Peyer's patch (tissue), 4 donors: ENCODE data around the gene SRBD1. TPM values are rescaled to one million over a fixed set of nuclear protein-coding genes. Genes with fewer than 3 reads are reported as not detected.
"Not testable (repeated sequence)": the region's sequence is repeated elsewhere in the genome, so short reads cannot be mapped to it uniquely, and the experiment has no call there.

Experiments
- DNase-seq, 3 donors: peaks; one replicate each; pipeline ENCODE4 v3.0.0-alpha.2; 2017 to 2019
- H3K27ac ChIP-seq, 4 donors: fragments of 200-600 bp; sonication (generic); one replicate each; pipeline ENCODE4 v1.5.1; 2016 to 2019
- H3K27me3 ChIP-seq, 2 donors: fragments of 200-600 bp; sonication (generic); one replicate each; pipeline ENCODE4 v1.5.1; 2019
- H3K36me3 ChIP-seq, 3 donors: fragments of 200-600 bp; sonication (generic); one replicate each; pipeline ENCODE4 v1.5.1; 2016 to 2019
- H3K4me1 ChIP-seq, 4 donors: fragments of 200-600 bp; sonication (generic); one replicate each; pipeline ENCODE4 v1.5.1; 2016 to 2019
- H3K4me3 ChIP-seq, 4 donors: fragments of 200-600 bp; sonication (generic); 1 replicate in 3 of 4; 2 replicates in 1 of 4; pipeline ENCODE4 v1.5.1; 2016 to 2019; ENCODE audit warnings: mild to moderate bottlenecking in 1 of 4
- H3K9me3 ChIP-seq, 4 donors: fragments of 200-600 bp; sonication (generic); one replicate each; pipeline ENCODE4 v1.5.1; 2016 to 2019; ENCODE audit warnings: mild to moderate bottlenecking in 1 of 4
- POLR2A ChIP-seq, 2 donors: fragments of 450-650 bp; IDR thresholded peaks; one replicate each; pipeline ENCODE4 v1.5.1; 2017; ENCODE audit warnings: antibody characterized with exemption in 2 of 2, mild to moderate bottlenecking in 2 of 2, moderate library complexity in 2 of 2
- total RNA-seq, 4 donors: library from RNA; depleted of rRNA; stranded (reverse); fragments of >200 nt; gene quantifications; one replicate each; pipeline ENCODE4 v1.1.0, GENCODE V29; 2016
- TF ChIP-seq, protein P1 (sequence below), 6 experiments: fragments of 450-650 bp in 4 of 6; fragments of 200-600 bp in 2 of 6; sonication (generic) in 1 of 6; IDR thresholded peaks; one replicate each; pipeline ENCODE4 v1.5.1; 2017 to 2019; ENCODE audit warnings: antibody characterized with exemption in 6 of 6, mild to moderate bottlenecking in 3 of 6, moderate library complexity in 1 of 6

SRBD1 gene
- total RNA-seq, 4 donors from 2014 or later: 14.9 to 32.2 (median 22.5) TPM

DNA sequence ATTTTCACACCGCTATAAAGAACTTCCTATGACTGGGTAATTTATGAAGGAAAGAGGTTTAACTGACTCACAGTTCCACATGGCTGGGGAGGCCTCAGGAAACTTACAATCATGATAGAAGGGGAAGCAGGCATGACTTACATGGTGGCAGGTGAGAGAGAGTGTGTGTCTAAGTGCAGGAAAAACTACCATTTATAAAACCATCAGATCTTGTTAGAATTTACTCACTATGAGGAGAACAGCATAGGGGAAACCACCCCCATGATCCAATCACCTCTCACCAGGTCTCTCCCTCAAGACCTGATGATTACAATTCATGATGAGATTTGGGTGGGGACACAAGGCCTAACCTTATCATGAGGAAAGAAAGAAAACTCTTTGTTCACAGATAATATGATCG is 174.6 kb downstream of the SRBD1 start:
- no peaks in the 10 kb centered on the region for H3K27me3 ChIP-seq
- no peaks in the 10 kb centered on the region for H3K9me3 ChIP-seq
- TF ChIP-seq, protein P1, sequence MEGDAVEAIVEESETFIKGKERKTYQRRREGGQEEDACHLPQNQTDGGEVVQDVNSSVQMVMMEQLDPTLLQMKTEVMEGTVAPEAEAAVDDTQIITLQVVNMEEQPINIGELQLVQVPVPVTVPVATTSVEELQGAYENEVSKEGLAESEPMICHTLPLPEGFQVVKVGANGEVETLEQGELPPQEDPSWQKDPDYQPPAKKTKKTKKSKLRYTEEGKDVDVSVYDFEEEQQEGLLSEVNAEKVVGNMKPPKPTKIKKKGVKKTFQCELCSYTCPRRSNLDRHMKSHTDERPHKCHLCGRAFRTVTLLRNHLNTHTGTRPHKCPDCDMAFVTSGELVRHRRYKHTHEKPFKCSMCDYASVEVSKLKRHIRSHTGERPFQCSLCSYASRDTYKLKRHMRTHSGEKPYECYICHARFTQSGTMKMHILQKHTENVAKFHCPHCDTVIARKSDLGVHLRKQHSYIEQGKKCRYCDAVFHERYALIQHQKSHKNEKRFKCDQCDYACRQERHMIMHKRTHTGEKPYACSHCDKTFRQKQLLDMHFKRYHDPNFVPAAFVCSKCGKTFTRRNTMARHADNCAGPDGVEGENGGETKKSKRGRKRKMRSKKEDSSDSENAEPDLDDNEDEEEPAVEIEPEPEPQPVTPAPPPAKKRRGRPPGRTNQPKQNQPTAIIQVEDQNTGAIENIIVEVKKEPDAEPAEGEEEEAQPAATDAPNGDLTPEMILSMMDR (IDR thresholded peaks at IDR 0.05): no peak
- H3K27ac ChIP-seq: no peak overlapping the region
- H3K4me1 ChIP-seq: no peaks in the 10 kb centered on the region
- H3K36me3 ChIP-seq: no peaks in the 10 kb centered on the region
- no peak for DNase-seq
- no peak overlapping the region for H3K4me3 ChIP-seq

DNA sequence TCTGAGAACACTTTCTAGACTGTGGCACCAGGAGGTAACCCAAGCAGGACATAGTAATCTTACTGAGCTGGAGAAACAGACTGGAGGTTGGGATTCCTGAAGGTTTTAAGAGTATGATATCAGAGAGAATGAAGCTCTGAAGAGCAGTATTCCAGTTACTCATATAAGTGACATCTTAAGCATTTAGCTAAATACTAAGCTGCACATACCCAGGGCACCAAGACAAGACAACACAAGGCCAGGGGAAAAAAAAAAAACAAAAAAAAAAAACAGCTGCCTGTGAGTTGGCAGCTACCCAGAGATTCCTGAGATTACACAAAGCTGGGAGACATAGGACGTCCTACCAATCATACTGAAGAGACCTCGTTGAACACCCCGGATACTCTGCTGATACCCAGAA is 175.8 kb downstream of the SRBD1 start:
- Histone ChIP-seq H3K27me3 (no peaks in the 10 kb centered on the region), H3K4me3 (no peak overlapping the region), H3K9me3 (no peaks in the 10 kb centered on the region), H3K4me1 (no peaks in the 10 kb centered on the region), H3K27ac (no peak overlapping the region), H3K36me3 (no peaks in the 10 kb centered on the region)
- DNase-seq: no peak
- TF ChIP-seq POLR2A (IDR thresholded peaks at IDR 0.05): no peak
- TF ChIP-seq, protein P1 (IDR thresholded peaks at IDR 0.05): no peak

DNA sequence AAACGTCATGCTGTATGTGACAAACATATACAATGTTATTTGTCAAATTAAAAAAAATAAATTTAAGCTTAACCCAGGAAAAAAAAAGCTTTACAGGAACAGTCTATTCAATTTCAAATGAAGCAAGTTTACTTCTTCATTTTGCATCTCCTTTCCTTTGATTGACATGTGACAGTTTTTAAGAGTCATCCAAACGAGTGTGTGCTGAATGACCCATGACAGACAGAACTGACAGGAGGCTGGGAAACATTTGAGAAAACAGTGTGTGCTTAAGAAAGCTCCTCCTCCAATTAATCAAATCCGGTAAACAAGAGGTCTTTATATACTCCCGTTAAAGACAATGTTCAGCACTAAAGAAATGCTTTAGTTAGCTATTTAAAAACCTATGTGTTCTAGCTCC is 177.7 kb downstream of the SRBD1 start:
- Histone ChIP-seq H3K27me3 (no peaks in the 10 kb centered on the region), H3K4me1 (no peaks in the 10 kb centered on the region), H3K36me3 (no peaks in the 10 kb centered on the region), H3K27ac (no peak overlapping the region), H3K9me3 (no peaks in the 10 kb centered on the region), H3K4me3 (no peak overlapping the region)
- TF ChIP-seq, protein P1 (IDR thresholded peaks at IDR 0.05): no peak
- no peak for TF ChIP-seq POLR2A (IDR thresholded peaks at IDR 0.05)
- no peak for DNase-seq

DNA sequence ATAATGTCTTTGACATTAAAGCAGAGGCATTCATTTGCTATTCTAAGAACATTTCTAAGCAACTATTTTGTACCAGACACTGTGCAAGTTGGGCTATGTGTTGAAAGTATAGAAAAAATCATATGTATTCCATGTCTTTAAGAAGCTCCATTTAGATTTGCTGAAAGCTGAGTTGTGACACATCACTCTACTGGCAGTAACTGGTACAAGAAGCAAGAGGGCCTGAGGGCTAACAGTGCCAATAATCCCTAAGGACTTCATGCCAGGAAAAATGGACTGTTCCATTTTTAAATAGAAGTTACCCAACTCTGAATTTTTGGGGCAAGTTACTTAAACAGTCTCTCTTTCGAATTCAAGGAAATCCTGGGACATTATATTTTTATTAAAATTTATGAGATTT is 178.7 kb downstream of the SRBD1 start:
- no peak for DNase-seq
- H3K4me1 ChIP-seq: no peaks in the 10 kb centered on the region
- no peaks in the 10 kb centered on the region for H3K36me3 ChIP-seq
- no peak for TF ChIP-seq POLR2A (IDR thresholded peaks at IDR 0.05)
- TF ChIP-seq, protein P1 (IDR thresholded peaks at IDR 0.05): no peak
- no peaks in the 10 kb centered on the region for H3K9me3 ChIP-seq
- no peak overlapping the region for H3K27ac ChIP-seq
- no peaks in the 10 kb centered on the region for H3K27me3 ChIP-seq
- no peak overlapping the region for H3K4me3 ChIP-seq

DNA sequence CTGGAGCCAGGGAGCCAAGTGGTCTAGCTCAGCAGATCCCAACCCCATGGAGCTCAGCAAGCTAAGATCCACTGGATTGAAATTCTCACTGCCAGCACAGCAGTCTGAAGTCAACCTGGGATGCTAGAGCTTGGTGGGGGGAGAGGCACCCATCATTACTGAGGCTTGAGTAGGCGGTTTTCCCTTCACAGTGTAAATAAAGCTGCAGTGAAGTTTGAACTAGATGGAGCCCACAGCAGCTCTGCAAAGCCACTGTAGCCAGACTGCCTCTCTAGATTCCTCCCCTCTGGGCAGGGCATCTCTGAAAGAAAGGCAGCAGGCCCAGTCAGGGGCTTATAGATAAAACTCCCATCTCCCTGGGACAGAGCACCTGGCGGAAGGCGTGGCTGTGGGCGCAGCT is 185.0 kb downstream of the SRBD1 start:
- not testable (repeated sequence) for H3K27me3 ChIP-seq, H3K4me3 ChIP-seq, H3K36me3 ChIP-seq, H3K27ac ChIP-seq, H3K4me1 ChIP-seq, DNase-seq, H3K9me3 ChIP-seq

DNA sequence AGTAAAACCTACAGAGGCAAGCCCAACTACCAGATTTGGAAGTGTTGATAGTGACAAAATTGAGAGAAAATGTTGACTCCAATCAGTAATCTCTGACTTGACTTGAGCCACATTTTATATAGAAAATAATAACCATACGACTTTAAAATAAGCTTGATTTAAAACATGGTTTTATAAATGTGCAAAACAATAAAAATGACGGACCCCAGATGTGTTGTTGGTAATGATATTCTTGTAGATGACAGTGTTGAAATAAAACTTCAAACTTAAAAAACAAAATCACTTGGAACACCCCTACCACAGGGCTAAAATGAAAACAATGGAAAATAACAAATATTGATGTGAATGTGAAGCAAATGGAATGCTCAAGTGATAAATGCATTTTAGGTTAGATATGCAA is 188.1 kb downstream of the SRBD1 start:
- Histone ChIP-seq H3K27me3 (no peaks in the 10 kb centered on the region), H3K4me3 (no peak overlapping the region), H3K36me3 (peaks cover 0 to 14% (median 0%) of the 10 kb centered on the region in 3 donors), H3K4me1 (no peaks in the 10 kb centered on the region), H3K9me3 (no peaks in the 10 kb centered on the region), H3K27ac (no peak overlapping the region)
- DNase-seq: no peak
- TF ChIP-seq, protein P1 (IDR thresholded peaks at IDR 0.05): no peak
- TF ChIP-seq POLR2A (IDR thresholded peaks at IDR 0.05): no peak
